Colonic mucosa (tissue), 4 donors: Measurements from ENCODE around the gene SPC25. TPM values are rescaled to one million over a fixed set of nuclear protein-coding genes. Genes with fewer than 3 reads are reported as not detected.

ENCODE experiments used
- DNase-seq: peaks from one replicate; pipeline ENCODE4 v3.0.0-alpha.2; 2020
- H3K27ac ChIP-seq: fragments of 200-600 bp; one replicate; pipeline ENCODE4 v1.8.0; 2021
- H3K27me3 ChIP-seq: fragments of 200-600 bp; one replicate; pipeline ENCODE4 v1.8.0; 2021
- H3K36me3 ChIP-seq: fragments of 200-600 bp; one replicate; pipeline ENCODE4 v1.8.0; 2021
- H3K4me1 ChIP-seq: fragments of 200-600 bp; one replicate; pipeline ENCODE4 v1.8.0; 2021; ENCODE audit warnings: mild to moderate bottlenecking
- H3K4me3 ChIP-seq: fragments of 200-600 bp; one replicate; pipeline ENCODE4 v1.8.0; 2021
- H3K9ac ChIP-seq, 2 donors: one replicate each; pipeline ENCODE4 v1.7.0; 2013; ENCODE audit warnings: control low read depth in 2 of 2, low read depth in 2 of 2, low read length in 2 of 2
- H3K9me3 ChIP-seq: fragments of 200-600 bp; one replicate; pipeline ENCODE4 v1.8.0; 2021
- CTCF ChIP-seq: fragments of 200-600 bp; IDR thresholded peaks from one replicate; pipeline ENCODE4 v1.8.0; 2022; ENCODE audit warnings: antibody characterized with exemption, mild to moderate bottlenecking
- intact Hi-C: fragments of 100-400 bp; cut with DNase I; formaldehyde crosslinking; loops from one replicate; pipeline ENCODE4 v1.14.1; 2022
- total RNA-seq, 2 donors: library from RNA; stranded (reverse); fragmentation: NEBNext Ultra II Directional in 1 of 2; extraction: Animal tissue kit (Norgen Biotek cat#: 25700) in 1 of 2; gene quantifications; one replicate each; pipeline ENCODE4 v1.2.1, GENCODE V29; 2021
- donor health status: healthy.
- donor health status: DM: no; HTN: no; CAD: no.
- donor health status: DM: no; HTN: no; CAD: no.

SPC25 gene
- total RNA-seq, 2 donors from 2014 or later: 5.2 to 16.0 TPM

- no peak for TF ChIP-seq CTCF
- no peak overlapping the region for H3K4me3 ChIP-seq
- no peak for DNase-seq
- no peak overlapping the region for H3K27ac ChIP-seq
- no peak overlapping the region for H3K9ac ChIP-seq
- H3K27me3 ChIP-seq: no peaks in the 10 kb centered on the region
- H3K4me1 ChIP-seq: no peaks in the 10 kb centered on the region
- intact Hi-C loops: no loop called here
- no peaks in the 10 kb centered on the region for H3K9me3 ChIP-seq
- no peaks in the 10 kb centered on the region for H3K36me3 ChIP-seq
Measured at GRCh38 chr2:168858146-168858545, 32.1 kb downstream of the SPC25 start.

DNA sequence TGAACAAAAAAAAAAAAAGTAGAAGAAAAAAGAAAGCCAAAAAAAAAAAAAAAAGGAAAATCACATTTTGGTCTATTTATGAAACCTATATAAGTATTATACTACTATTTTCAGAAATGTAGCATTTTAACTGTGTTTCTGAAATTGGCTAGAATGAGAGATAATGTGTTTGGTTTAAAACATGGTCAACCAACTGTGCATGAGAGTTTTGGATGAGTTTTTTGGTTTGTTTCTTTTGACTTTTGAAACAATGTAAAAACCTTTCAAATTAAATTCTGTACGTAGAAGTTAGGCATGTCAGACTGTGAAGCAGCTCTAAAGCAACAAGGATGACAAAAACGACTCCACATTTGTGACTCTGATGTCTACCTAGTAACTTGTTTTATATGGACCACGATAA lies 34.6 kb downstream of the SPC25 start:
- Histone ChIP-seq H3K27me3 (no peaks in the 10 kb centered on the region), H3K9me3 (no peaks in the 10 kb centered on the region), H3K36me3 (no peaks in the 10 kb centered on the region), H3K4me3 (no peak overlapping the region), H3K4me1 (no peaks in the 10 kb centered on the region), H3K9ac (no peak overlapping the region), H3K27ac (no peak overlapping the region)
- no peak for DNase-seq
- intact Hi-C loops: no loop called here
- TF ChIP-seq CTCF: no peak

DNA sequence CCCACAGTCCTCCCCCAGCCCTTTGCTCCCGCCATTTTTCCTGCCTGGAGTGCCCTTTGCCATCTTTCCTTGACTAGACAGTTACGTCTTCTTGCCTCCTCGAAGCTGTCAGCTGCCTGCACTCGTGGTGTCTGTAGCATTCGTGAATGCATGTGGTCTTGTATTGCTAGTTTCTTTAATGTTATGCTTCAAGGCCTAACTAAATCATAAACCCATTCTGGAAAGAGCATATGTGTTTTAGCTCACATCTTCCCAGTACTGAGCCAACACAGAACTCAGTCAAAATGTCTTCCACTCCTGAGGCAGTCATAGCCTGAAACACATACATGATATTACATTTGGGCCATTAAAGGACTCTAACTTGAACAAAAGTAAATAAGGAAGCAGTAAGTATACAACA lies 35.6 kb downstream of the SPC25 start:
- no peaks in the 10 kb centered on the region for H3K9me3 ChIP-seq
- H3K27ac ChIP-seq: no peak overlapping the region
- no peaks in the 10 kb centered on the region for H3K27me3 ChIP-seq
- no peak overlapping the region for H3K9ac ChIP-seq
- TF ChIP-seq CTCF: no peak
- H3K36me3 ChIP-seq: no peaks in the 10 kb centered on the region
- intact Hi-C loops: loop anchor here (5.0 kb wide), 1 partner anchor 82 kb away; no protein-coding TSS in a partner anchor
- DNase-seq: no peak
- H3K4me3 ChIP-seq: no peak overlapping the region
- H3K4me1 ChIP-seq: no peaks in the 10 kb centered on the region

- intact Hi-C loops: loop anchor here (5.0 kb wide), 1 partner anchor 81 kb away; no protein-coding TSS in a partner anchor
- no peak overlapping the region for H3K4me3 ChIP-seq
- no peak overlapping the region for H3K9ac ChIP-seq
- H3K4me1 ChIP-seq: no peaks in the 10 kb centered on the region
- H3K27me3 ChIP-seq: no peaks in the 10 kb centered on the region
- H3K36me3 ChIP-seq: no peaks in the 10 kb centered on the region
- no peak overlapping the region for H3K27ac ChIP-seq
- H3K9me3 ChIP-seq: no peaks in the 10 kb centered on the region
- DNase-seq: no peak
- TF ChIP-seq CTCF: no peak
Measured at GRCh38 chr2:168853471-168853870, 36.8 kb downstream of the SPC25 start.

GRCh38 chr2:168852481-168852880 lies 37.7 kb downstream of the SPC25 start:
- no peaks in the 10 kb centered on the region for H3K9me3 ChIP-seq
- H3K27ac ChIP-seq: no peak overlapping the region
- DNase-seq: no peak
- intact Hi-C loops: loop anchor here (5.0 kb wide), 1 partner anchor 80 kb away; no protein-coding TSS in a partner anchor
- H3K9ac ChIP-seq: no peak overlapping the region
- no peaks in the 10 kb centered on the region for H3K36me3 ChIP-seq
- H3K27me3 ChIP-seq: no peaks in the 10 kb centered on the region
- no peak for TF ChIP-seq CTCF
- no peaks in the 10 kb centered on the region for H3K4me1 ChIP-seq
- no peak overlapping the region for H3K4me3 ChIP-seq
